B cell (primary cell): Measurements from ENCODE around the gene MAPRE2. TPM values are rescaled to one million over a fixed set of nuclear protein-coding genes. Genes with fewer than 3 reads are reported as not detected.

ENCODE experiments used
- ATAC-seq: fragments of 200-7000 bp; cut with Tn5 transposase; one replicate; pipeline ENCODE4 v1.10.0; 2021; ENCODE audit warnings: low read depth, mild to moderate bottlenecking, moderate number of reproducible peaks, moderate library complexity
- CTCF ChIA-PET: fragments of 350-600 bp; sonication (Branson Sonifier 250); formaldehyde crosslinking; loops from one replicate; lab custom pipeline; 2021; ENCODE audit warnings: antibody characterized with exemption, inconsistent platforms; lab: Charles Lee
- POLR2A ChIA-PET: fragments of 350-600 bp; sonication (Branson Sonifier 250); formaldehyde crosslinking; loops from one replicate; lab custom pipeline; 2021; ENCODE audit warnings: antibody characterized with exemption; lab: Charles Lee
- DNase-seq: peaks from one replicate; pipeline ENCODE4 v3.0.0; 2013
- H2AFZ ChIP-seq: 2 replicates; pipeline ENCODE4 v1.6.1; 2012; ENCODE audit warnings: mild to moderate bottlenecking, low read depth, low read length; ENCODE audit not compliant: insufficient read depth, poor library complexity, severe bottlenecking
- H3K27ac ChIP-seq, 2 donors: 1 replicate in 1 of 2; 2 replicates in 1 of 2; pipeline ENCODE4 v1.5.1; 2012 to 2013; ENCODE audit warnings: low read length in 2 of 2, mild to moderate bottlenecking in 2 of 2, moderate library complexity in 1 of 2
- H3K27me3 ChIP-seq, 4 experiments: fragments of 200-600 bp in 1 of 4; sonication (generic) in 1 of 4; replicated peaks in 1 of 4; 1 replicate in 2 of 4; 2 replicates in 2 of 4; pipeline versions ENCODE4 v1.6.1 to v1.7.0; 2013 to 2016; ENCODE audit warnings: low read length in 3 of 4, mild to moderate bottlenecking in 2 of 4, mixed read lengths in 1 of 4, moderate library complexity in 1 of 4; ENCODE audit not compliant: insufficient read depth in 4 of 4, control insufficient read depth in 3 of 4; ENCODE audit errors: control extremely low read depth in 1 of 4
- H3K36me3 ChIP-seq, 2 experiments: replicated peaks in 1 of 2; 1 replicate in 1 of 2; 2 replicates in 1 of 2; pipeline versions ENCODE4 v1.6.1 to v1.7.1; 2013; ENCODE audit warnings: low read length in 1 of 2; ENCODE audit not compliant: insufficient read depth in 2 of 2, control insufficient read depth in 1 of 2; ENCODE audit errors: control extremely low read depth in 1 of 2, extremely low read depth in 1 of 2
- H3K4me1 ChIP-seq, 2 donors: fragments of 200-600 bp in 1 of 2; sonication (generic) in 1 of 2; 1 replicate in 1 of 2; 2 replicates in 1 of 2; pipeline versions ENCODE4 v1.5.1 to v1.6.1; 2013 to 2017; ENCODE audit warnings: low read length in 2 of 2; ENCODE audit not compliant: control insufficient read depth in 2 of 2, insufficient read depth in 2 of 2
- H3K4me2 ChIP-seq: replicated peaks from 2 replicates; pipeline ENCODE3; 2012; ENCODE audit warnings: mild to moderate bottlenecking, low read depth, low read length; ENCODE audit not compliant: poor library complexity, severe bottlenecking
- H3K4me3 ChIP-seq, 5 experiments: fragments of 200-600 bp in 1 of 5; sonication (generic) in 1 of 5; 1 replicate in 3 of 5; 2 replicates in 2 of 5; pipeline versions ENCODE4 v1.5.1 to v1.7.0; 2011 to 2016; ENCODE audit warnings: low read length in 4 of 5, mild to moderate bottlenecking in 4 of 5, low read depth in 2 of 5, control low read depth in 1 of 5, moderate library complexity in 1 of 5; ENCODE audit not compliant: insufficient read depth in 1 of 5; ENCODE audit errors: control extremely low read depth in 1 of 5, extremely low read depth in 1 of 5
- H3K79me2 ChIP-seq: fragments of 200-600 bp; sonication (generic); one replicate; pipeline ENCODE4 v1.6.0; 2016; ENCODE audit warnings: low read length; ENCODE audit not compliant: control insufficient read depth, insufficient read depth
- H3K9ac ChIP-seq: fragments of 200-600 bp; sonication (generic); 2 replicates; pipeline ENCODE4 v1.6.1; 2017; ENCODE audit warnings: mild to moderate bottlenecking, low read length, moderate library complexity
- H3K9me3 ChIP-seq, 3 donors: one replicate each; pipeline versions ENCODE4 v1.6.1 to v1.7.1; 2013; ENCODE audit warnings: low read length in 2 of 3; ENCODE audit not compliant: control insufficient read depth in 2 of 3, insufficient read depth in 1 of 3; ENCODE audit errors: control extremely low read depth in 1 of 3
- H4K20me1 ChIP-seq: 2 replicates; pipeline ENCODE4 v1.6.0; 2012; ENCODE audit warnings: mild to moderate bottlenecking, low read length; ENCODE audit not compliant: insufficient read depth, control insufficient read depth, poor library complexity, severe bottlenecking
- H3K27ac Mint-ChIP-seq: one replicate; pipeline ENCODE4 v1.8.0; 2021; ENCODE audit warnings: mixed read lengths
- H3K27me3 Mint-ChIP-seq: one replicate; pipeline ENCODE4 v1.8.0; 2021; ENCODE audit warnings: mixed read lengths
- H3K4me1 Mint-ChIP-seq: one replicate; pipeline ENCODE4 v1.8.0; 2021; ENCODE audit warnings: mixed read lengths
- H3K4me3 Mint-ChIP-seq: one replicate; pipeline ENCODE4 v1.8.0; 2021; ENCODE audit warnings: mixed read lengths
- H3K9me3 Mint-ChIP-seq: one replicate; pipeline ENCODE4 v1.8.0; 2022; ENCODE audit warnings: mixed read lengths; ENCODE audit not compliant: insufficient read depth
- CTCF ChIP-seq: fragments of 200-600 bp; IDR thresholded peaks from one replicate; pipeline ENCODE4 v1.8.0; 2022; ENCODE audit warnings: antibody characterized with exemption, mild to moderate bottlenecking
- EZH2 ChIP-seq: IDR thresholded peaks from 2 replicates; pipeline ENCODE4 v1.6.1; 2012; ENCODE audit warnings: borderline replicate concordance, low read depth, mild to moderate bottlenecking, moderate library complexity, low read length; ENCODE audit not compliant: insufficient read depth, poor library complexity, severe bottlenecking
- WGBS: methylation state at CpG from one replicate; pipeline ENCODE4 v1.1.5; 2013; ENCODE audit warnings: missing lambda C conversion rate; ENCODE audit not compliant: insufficient coverage; 5-methylcytosine and 5-hydroxymethylcytosine counted together
- intact Hi-C: fragments of 100-400 bp; cut with micrococcal nuclease; formaldehyde crosslinking; loops from one replicate; pipeline ENCODE4 v1.10.0; 2022
- polyA plus RNA-seq: library from polyadenylated mRNA; depleted of rRNA; stranded (reverse); fragments of >200 nt; gene quantifications from 2 replicates; pipeline ENCODE4 v1.2.3, GENCODE V29; 2012
- total RNA-seq, 2 donors: library from RNA; stranded (reverse); fragments of 120-200 nt in 1 of 2; gene quantifications; 1 replicate in 1 of 2; 2 replicates in 1 of 2; pipeline versions ENCODE4 v1.2.3 to v1.2.4, GENCODE V29; 2013 to 2022

The MAPRE2 gene
- total and polyA plus RNA-seq, 2 donors (not counting 1 experiment from before 2014, with no cell fraction given) = 36.7 to 63.3 TPM

GRCh38 chr18:35027206-35027605, 14.0 kb upstream of the MAPRE2 start:
- Mint-ChIP-seq H3K4me3 (no peak overlapping the region), H3K27me3 (no peaks in the 10 kb centered on the region), H3K27ac (no peak overlapping the region), H3K4me1 (peaks cover 35% of the 10 kb centered on the region), H3K9me3 (no peaks in the 10 kb centered on the region)
- TF ChIP-seq EZH2 (no peak), CTCF (no peak)
- intact Hi-C loops = loop anchor here (2.0 to 5.0 kb wide), 5 partner anchors 14 to 315 kb away; partner anchors contain the start of genes MAPRE2 and ZNF24
- Histone ChIP-seq H3K9me3 (no peaks in the 10 kb centered on the region), H2AFZ (no peak overlapping the region), H3K4me1 (peaks cover 21 to 27% of the 10 kb centered on the region in 2 donors), H3K79me2 (peaks cover 20% of the 10 kb centered on the region), H3K36me3 (no peaks in the 10 kb centered on the region), H3K27ac (peak overlapping the region in 1 of 2 donors; percentile 5), H3K9ac (no peak overlapping the region), H3K4me3 (no peak overlapping the region), H3K4me2 (no peak overlapping the region), H3K27me3 (no peaks in the 10 kb centered on the region), H4K20me1 (no peaks in the 10 kb centered on the region)
- CTCF ChIA-PET = interaction anchor here (0.7 to 8.6 kb wide), 23 partner anchors 12 to 380 kb away, joined by 3 to 141 read pairs (median 10); partner anchors contain the start of genes MAPRE2 and ZSCAN30
- WGBS = 86% methylated on average over 1 of the region's 1 CpG
- POLR2A ChIA-PET = no interaction called here
- no peak for DNase-seq
- no peak for ATAC-seq

GRCh38 chr18:35028536-35028935, 12.7 kb upstream of the MAPRE2 start:
- Mint-ChIP-seq H3K27me3 (no peaks in the 10 kb centered on the region), H3K4me3 (no peak overlapping the region), H3K27ac (no peak overlapping the region), H3K4me1 (peaks cover 44% of the 10 kb centered on the region), H3K9me3 (no peaks in the 10 kb centered on the region)
- no peak for DNase-seq
- ATAC-seq = no peak
- no CpG with 5 or more reads among the region's 2 CpGs for WGBS
- Histone ChIP-seq H3K27me3 (no peaks in the 10 kb centered on the region), H3K9me3 (no peaks in the 10 kb centered on the region), H3K4me2 (no peak overlapping the region), H4K20me1 (no peaks in the 10 kb centered on the region), H2AFZ (no peak overlapping the region), H3K4me1 (peaks cover 29 to 34% of the 10 kb centered on the region in 2 donors), H3K4me3 (no peak overlapping the region), H3K27ac (no peak overlapping the region), H3K36me3 (no peaks in the 10 kb centered on the region), H3K9ac (no peak overlapping the region), H3K79me2 (peaks cover 20% of the 10 kb centered on the region)
- CTCF ChIA-PET = interaction anchor here (0.7 to 8.6 kb wide), 20 partner anchors 11 to 325 kb away, joined by 3 to 141 read pairs (median 8); partner anchors contain the start of gene MAPRE2
- POLR2A ChIA-PET = interaction anchor here (2.9 kb wide), 1 partner anchor 12 kb away, joined by 18 read pairs; the partner anchor contains the start of gene MAPRE2
- TF ChIP-seq EZH2 (no peak), CTCF (no peak)
- intact Hi-C loops = loop anchor here (5.0 kb wide), 2 partner anchors 44 to 314 kb away; partner anchors contain the start of gene ZNF24
